Loucy (cell line): Measurements from ENCODE around the gene TRPT1.

Experiments used
- H2AFZ ChIP-seq: fragments of 200-600 bp; sonication (generic); 2 replicates; pipeline ENCODE4 v1.6.0; 2016; ENCODE audit warnings: antibody characterized with exemption, mild to moderate bottlenecking, low read length, moderate library complexity
- H3F3A ChIP-seq: fragments of 200-600 bp; 2 replicates; pipeline ENCODE4 v1.6.0; 2016; ENCODE audit warnings: antibody characterized with exemption, low read depth, mild to moderate bottlenecking
- H3K27me3 ChIP-seq: fragments of 200-600 bp; sonication (generic); 2 replicates; pipeline ENCODE4 v1.6.1; 2014; ENCODE audit warnings: low read length, mild to moderate bottlenecking; ENCODE audit not compliant: insufficient read depth, poor library complexity, severe bottlenecking
- H3K36me3 ChIP-seq: fragments of 200-600 bp; sonication (generic); 2 replicates; pipeline ENCODE4 v1.6.1; 2016; ENCODE audit warnings: low read length; ENCODE audit not compliant: insufficient read depth
- H3K4me1 ChIP-seq: fragments of 200-600 bp; sonication (generic); 2 replicates; pipeline ENCODE4 v1.5.1; 2014; ENCODE audit warnings: low read length, mild to moderate bottlenecking; ENCODE audit not compliant: insufficient read depth, poor library complexity, severe bottlenecking
- H3K4me2 ChIP-seq: fragments of 200-600 bp; sonication (generic); 2 replicates; pipeline ENCODE4 v1.6.0; 2014; ENCODE audit warnings: antibody characterized with exemption, low read length, low read depth, mild to moderate bottlenecking; ENCODE audit not compliant: poor library complexity, severe bottlenecking
- H3K4me3 ChIP-seq: fragments of 200-600 bp; sonication (generic); 2 replicates; pipeline ENCODE4 v1.5.1; 2014; ENCODE audit warnings: low read length, mild to moderate bottlenecking, mixed read lengths; ENCODE audit not compliant: poor library complexity, severe bottlenecking
- H3K79me2 ChIP-seq: fragments of 200-600 bp; sonication (generic); 2 replicates; pipeline ENCODE4 v1.6.1; 2014; ENCODE audit warnings: low read length; ENCODE audit not compliant: insufficient read depth
- H3K9ac ChIP-seq: fragments of 200-600 bp; sonication (generic); 2 replicates; pipeline ENCODE4 v1.6.0; 2014; ENCODE audit warnings: mild to moderate bottlenecking, low read depth, low read length, moderate library complexity; ENCODE audit not compliant: poor library complexity, severe bottlenecking
- H3K9me2 ChIP-seq: fragments of 200-600 bp; sonication (generic); replicated peaks from 2 replicates; pipeline ENCODE4 v1.6.1; 2016; ENCODE audit warnings: low read depth, low read length, mixed read lengths
- H3K9me3 ChIP-seq: fragments of 200-600 bp; sonication (generic); 2 replicates; pipeline ENCODE4 v1.6.1; 2014; ENCODE audit warnings: mild to moderate bottlenecking, antibody characterized with exemption, low read length, low read depth; ENCODE audit not compliant: insufficient read depth
- H4K20me1 ChIP-seq: fragments of 200-600 bp; sonication (generic); 2 replicates; pipeline ENCODE4 v1.6.0; 2014; ENCODE audit warnings: antibody characterized with exemption, low read length, mild to moderate bottlenecking; ENCODE audit not compliant: insufficient read depth, poor library complexity, severe bottlenecking
- EZH2phosphoT487 ChIP-seq: fragments of 200-600 bp; IDR thresholded peaks from 2 replicates; pipeline ENCODE4 v1.6.1; 2018; ENCODE audit warnings: antibody characterized with exemption, mild to moderate bottlenecking, moderate library complexity, borderline replicate concordance
- TF ChIP-seq, protein P1 (sequence below): fragments of 200-600 bp; sonication (generic); conservative IDR thresholded peaks from 2 replicates; pipeline ENCODE4 v1.5.1; 2014; ENCODE audit warnings: mild to moderate bottlenecking, antibody characterized with exemption, low read length

The TRPT1 gene

DNA sequence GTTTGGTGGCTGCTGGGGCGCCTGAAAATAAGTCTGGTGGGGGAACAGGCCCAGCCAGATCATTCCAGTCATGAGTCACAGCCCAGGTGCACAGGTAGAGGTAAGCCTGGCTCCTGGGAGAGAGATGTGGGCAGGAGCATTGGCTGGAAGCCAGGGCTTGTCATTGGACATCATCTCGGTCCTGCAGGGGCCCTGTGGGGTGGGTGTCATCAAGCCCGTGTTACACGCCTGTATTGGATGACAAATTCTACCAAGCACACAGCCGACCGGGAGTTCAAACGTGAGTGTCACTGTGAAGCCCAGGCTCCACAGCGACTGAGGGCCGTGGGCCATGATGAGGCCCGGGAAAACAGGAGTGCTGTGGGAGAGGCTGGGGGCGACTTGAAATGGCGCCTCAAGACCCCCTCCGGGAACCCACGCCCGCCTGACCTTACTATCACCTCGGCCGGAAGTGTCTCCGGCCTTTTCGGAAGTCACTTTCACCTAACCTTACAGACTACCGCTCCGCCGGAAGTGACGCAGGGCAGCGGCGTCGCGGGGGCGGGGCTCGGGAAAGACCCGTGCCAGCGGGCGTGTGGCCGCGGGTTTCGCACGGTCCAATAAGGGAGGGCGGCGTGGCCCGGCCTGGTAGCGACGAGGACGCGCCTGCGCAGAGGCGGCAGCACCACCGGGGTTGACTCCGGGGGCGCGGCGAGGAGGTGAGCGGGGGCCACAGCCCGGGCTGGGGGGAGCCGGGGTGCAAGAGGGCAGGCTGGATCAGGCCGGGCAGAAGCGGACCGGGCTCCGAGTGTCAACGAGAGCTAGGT lies 14.7 kb upstream of the TRPT1 start, which contains the start of gene FKBP2:
TSS of gene FKBP2 (plus strand) at position 661 of the 806 bp plus-strand sequence. CDS start 1,293 bp downstream, outside the sequence.
- Histone ChIP-seq H2AFZ (peak within 1 kb of the TSS; percentile 70), H3K4me2 (peak within 1 kb of the TSS; percentile 92), H3K9me2 (no peaks in the 10 kb centered on the region), H3K9ac (peak within 1 kb of the TSS; percentile 86), H3K9me3 (no peaks in the 10 kb centered on the region), H3K4me3 (peak within 1 kb of the TSS; percentile 92), H4K20me1 (peaks cover 28% of the 10 kb centered on the region), H3K27me3 (no peaks in the 10 kb centered on the region), H3K79me2 (peaks cover 46% of the 10 kb centered on the region), H3K36me3 (peaks cover 11% of the 10 kb centered on the region; the same call in 1 of the 2 replicates), H3K4me1 (peaks cover 35% of the 10 kb centered on the region), H3F3A (peaks cover 5% of the 10 kb centered on the region; the same call in 1 of the 2 replicates)
- TF ChIP-seq, protein P1, sequence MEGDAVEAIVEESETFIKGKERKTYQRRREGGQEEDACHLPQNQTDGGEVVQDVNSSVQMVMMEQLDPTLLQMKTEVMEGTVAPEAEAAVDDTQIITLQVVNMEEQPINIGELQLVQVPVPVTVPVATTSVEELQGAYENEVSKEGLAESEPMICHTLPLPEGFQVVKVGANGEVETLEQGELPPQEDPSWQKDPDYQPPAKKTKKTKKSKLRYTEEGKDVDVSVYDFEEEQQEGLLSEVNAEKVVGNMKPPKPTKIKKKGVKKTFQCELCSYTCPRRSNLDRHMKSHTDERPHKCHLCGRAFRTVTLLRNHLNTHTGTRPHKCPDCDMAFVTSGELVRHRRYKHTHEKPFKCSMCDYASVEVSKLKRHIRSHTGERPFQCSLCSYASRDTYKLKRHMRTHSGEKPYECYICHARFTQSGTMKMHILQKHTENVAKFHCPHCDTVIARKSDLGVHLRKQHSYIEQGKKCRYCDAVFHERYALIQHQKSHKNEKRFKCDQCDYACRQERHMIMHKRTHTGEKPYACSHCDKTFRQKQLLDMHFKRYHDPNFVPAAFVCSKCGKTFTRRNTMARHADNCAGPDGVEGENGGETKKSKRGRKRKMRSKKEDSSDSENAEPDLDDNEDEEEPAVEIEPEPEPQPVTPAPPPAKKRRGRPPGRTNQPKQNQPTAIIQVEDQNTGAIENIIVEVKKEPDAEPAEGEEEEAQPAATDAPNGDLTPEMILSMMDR: no peak
- no peak for TF ChIP-seq EZH2phosphoT487

DNA sequence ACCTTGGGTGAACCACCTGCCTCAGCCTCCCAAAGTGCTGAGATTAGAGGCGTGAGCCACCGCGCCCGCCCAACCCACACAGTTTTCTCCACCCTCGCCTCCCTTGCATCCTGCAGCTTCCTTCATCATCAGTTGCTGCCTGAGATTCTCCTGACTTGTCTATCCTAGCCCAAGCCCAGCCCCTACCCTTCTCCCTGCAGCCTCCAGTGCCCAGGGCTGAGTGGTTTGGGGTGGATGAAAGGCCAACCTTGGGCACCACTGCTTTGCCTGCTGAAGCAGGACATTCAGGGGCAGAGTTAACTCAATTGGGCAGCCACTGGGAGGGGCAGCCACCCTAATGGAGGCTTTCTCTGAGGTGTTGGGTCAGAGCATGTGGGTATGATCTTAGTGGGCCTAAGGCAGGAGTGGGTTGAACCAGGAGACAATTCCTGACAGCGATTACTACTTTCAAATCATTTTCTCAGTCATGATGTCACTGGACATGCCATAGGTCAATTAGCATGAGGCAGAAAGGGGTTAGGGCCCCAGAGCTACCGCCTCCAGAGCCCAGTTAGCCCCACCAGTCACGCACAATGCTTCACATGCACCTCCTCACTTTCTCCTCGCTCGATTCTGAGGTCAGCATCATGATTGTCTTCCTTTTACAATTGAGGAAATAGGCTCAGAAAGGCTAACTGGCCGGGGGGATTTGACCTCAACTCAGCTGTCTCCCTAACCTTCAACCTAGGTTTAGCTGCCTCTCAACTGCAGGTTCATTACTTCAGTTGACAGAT lies 13.9 kb upstream of the TRPT1 start:
- H4K20me1 ChIP-seq: peaks cover 25% of the 10 kb centered on the region
- H3K79me2 ChIP-seq: peaks cover 46% of the 10 kb centered on the region
- H3K9ac ChIP-seq: peak overlapping the region; percentile 86
- H3K4me2 ChIP-seq: peak overlapping the region; percentile 92
- peaks cover 11% of the 10 kb centered on the region; the same call in 1 of the 2 replicates for H3K36me3 ChIP-seq
- peaks cover 5% of the 10 kb centered on the region; the same call in 1 of the 2 replicates for H3F3A ChIP-seq
- H3K4me3 ChIP-seq: peak overlapping the region; percentile 92
- no peaks in the 10 kb centered on the region for H3K27me3 ChIP-seq
- H3K9me3 ChIP-seq: no peaks in the 10 kb centered on the region
- no peaks in the 10 kb centered on the region for H3K9me2 ChIP-seq
- H3K4me1 ChIP-seq: peaks cover 36% of the 10 kb centered on the region
- H2AFZ ChIP-seq: no peak overlapping the region
- TF ChIP-seq, protein P1: no peak
- no peak for TF ChIP-seq EZH2phosphoT487

DNA sequence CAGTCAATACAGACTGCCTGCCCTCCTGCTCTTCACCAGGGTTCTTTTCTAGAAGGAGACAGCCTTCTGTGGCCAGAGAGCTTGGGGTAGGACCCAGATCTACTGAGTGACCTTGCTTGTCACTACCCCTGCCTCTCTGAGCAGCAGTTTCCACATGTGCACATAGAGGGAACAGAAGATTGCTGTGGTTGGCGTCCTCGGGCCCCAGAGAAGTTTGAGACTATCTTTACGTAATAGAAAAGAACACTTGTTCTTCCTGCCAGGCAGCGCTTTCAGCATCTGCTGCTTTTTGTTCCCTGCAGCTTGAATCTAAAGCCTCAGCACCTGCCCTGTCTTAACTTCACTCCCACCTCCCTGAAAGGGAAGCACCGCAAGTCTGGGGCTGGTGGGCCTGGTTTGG lies 13.0 kb upstream of the TRPT1 start:
- no peak overlapping the region for H2AFZ ChIP-seq
- H3K27me3 ChIP-seq: no peaks in the 10 kb centered on the region
- no peaks in the 10 kb centered on the region for H3K9me2 ChIP-seq
- no peak overlapping the region for H3K9ac ChIP-seq
- no peak overlapping the region for H3K4me3 ChIP-seq
- peaks cover 5% of the 10 kb centered on the region; the same call in 1 of the 2 replicates for H3F3A ChIP-seq
- TF ChIP-seq, protein P1: no peak
- TF ChIP-seq EZH2phosphoT487: no peak
- H3K79me2 ChIP-seq: peaks cover 39% of the 10 kb centered on the region
- H3K4me2 ChIP-seq: no peak overlapping the region
- H4K20me1 ChIP-seq: peaks cover 24% of the 10 kb centered on the region
- peaks cover 32% of the 10 kb centered on the region for H3K4me1 ChIP-seq
- peaks cover 7% of the 10 kb centered on the region; the same call in 1 of the 2 replicates for H3K36me3 ChIP-seq
- H3K9me3 ChIP-seq: no peaks in the 10 kb centered on the region
